ENCODE results near the gene TRDMT1.

The TRDMT1 gene

GRCh38 chr10:17126327-17126726, 75.1 kb downstream of the TRDMT1 start:
- TF ChIP-seq CTCF (IDR thresholded peaks at IDR 0.05; ENCODE audit: extremely low read depth, insufficient read depth, missing control alignments) = no peak
- in situ Hi-C loops (cut with MboI; ENCODE audit: low pct_unique_long_range_greater_than_20kb, low sequenced_read_pairs, unreplicated experiment) = no loop called here
- no peak for DNase-seq (ENCODE audit: low spot score)

DNA sequence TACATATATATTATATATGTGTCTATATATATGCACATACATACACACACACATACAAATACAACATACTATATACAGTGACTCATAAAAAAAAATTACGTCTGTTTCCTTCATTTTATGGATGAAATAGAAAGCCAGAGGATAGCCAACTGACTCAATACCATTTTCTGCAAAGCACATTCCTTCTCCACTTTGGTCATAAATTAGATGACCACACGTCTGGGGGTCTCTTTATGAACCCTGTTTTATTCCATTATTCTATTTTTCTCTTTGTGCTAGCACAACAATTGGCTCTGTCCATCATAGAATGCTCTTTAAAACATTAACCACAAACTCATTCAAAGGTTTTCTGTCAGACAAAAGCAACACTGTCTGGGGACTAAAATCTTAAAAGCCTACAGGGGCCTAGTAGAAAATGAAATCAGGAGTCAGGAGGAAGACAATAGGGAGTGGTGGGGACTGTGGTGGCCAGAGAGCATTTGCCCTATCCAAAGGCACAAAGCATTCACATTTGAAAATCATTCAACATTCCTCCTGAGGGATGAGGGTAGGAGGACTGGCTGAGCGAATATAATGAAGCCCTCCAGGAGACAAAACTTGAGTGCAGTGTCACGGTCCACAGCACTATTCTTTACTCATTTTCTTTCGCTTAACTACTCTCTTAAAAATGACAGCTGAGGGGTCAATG, 76.1 kb downstream of the TRDMT1 start:
- DNase-seq (ENCODE audit: low spot score) = no peak
- no peak for TF ChIP-seq CTCF (IDR thresholded peaks at IDR 0.05; ENCODE audit: extremely low read depth, insufficient read depth, missing control alignments)
- in situ Hi-C loops (cut with MboI; ENCODE audit: low pct_unique_long_range_greater_than_20kb, low sequenced_read_pairs, unreplicated experiment) = no loop called here

DNA sequence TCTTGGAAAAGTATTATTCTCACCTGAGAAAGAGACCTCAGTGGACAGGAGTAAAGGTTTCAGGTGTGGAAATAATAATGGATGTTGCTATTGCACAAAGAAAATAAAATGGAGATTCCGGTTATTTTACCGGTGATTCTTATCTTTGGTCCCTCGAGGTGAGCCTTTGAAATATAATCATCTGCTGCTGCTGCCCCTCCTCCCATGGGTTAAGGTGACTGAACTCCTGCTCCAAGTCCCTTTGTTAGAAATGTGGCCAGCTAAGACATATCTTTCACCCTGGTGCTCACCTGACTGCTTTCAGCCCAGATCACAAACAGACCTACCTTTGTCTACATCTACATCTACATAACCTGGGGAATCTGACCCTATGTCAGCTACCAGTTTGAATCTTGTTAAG, 77.5 kb downstream of the TRDMT1 start:
- in situ Hi-C loops (cut with MboI; ENCODE audit: low pct_unique_long_range_greater_than_20kb, low sequenced_read_pairs, unreplicated experiment) = no loop called here
- no peak for TF ChIP-seq CTCF (IDR thresholded peaks at IDR 0.05; ENCODE audit: extremely low read depth, insufficient read depth, missing control alignments)
- DNase-seq (ENCODE audit: low spot score) = no peak

- no peak for DNase-seq (ENCODE audit: low spot score)
- in situ Hi-C loops (cut with MboI; ENCODE audit: low pct_unique_long_range_greater_than_20kb, low sequenced_read_pairs, unreplicated experiment) = no loop called here
- TF ChIP-seq CTCF (IDR thresholded peaks at IDR 0.05; ENCODE audit: extremely low read depth, insufficient read depth, missing control alignments) = no peak
These were observed 78.5 kb downstream of the TRDMT1 start for GRCh38 chr10:17122726-17123661.

- no peak for TF ChIP-seq CTCF (IDR thresholded peaks at IDR 0.05; ENCODE audit: extremely low read depth, insufficient read depth, missing control alignments)
- DNase-seq (ENCODE audit: low spot score) = no peak
- in situ Hi-C loops (cut with MboI; ENCODE audit: low pct_unique_long_range_greater_than_20kb, low sequenced_read_pairs, unreplicated experiment) = no loop called here
These were observed 79.4 kb downstream of the TRDMT1 start for GRCh38 chr10:17122052-17122451.

- no peak for DNase-seq (ENCODE audit: low spot score)
- in situ Hi-C loops (cut with MboI; ENCODE audit: low pct_unique_long_range_greater_than_20kb, low sequenced_read_pairs, unreplicated experiment) = no loop called here
- no peak for TF ChIP-seq CTCF (IDR thresholded peaks at IDR 0.05; ENCODE audit: extremely low read depth, insufficient read depth, missing control alignments)
These were observed 80.8 kb downstream of the TRDMT1 start for GRCh38 chr10:17120694-17121093.

All from GM13977 (cell line).